ENCODE measurements around the gene REN. TPM values are rescaled to one million over a fixed set of nuclear protein-coding genes. Genes with fewer than 3 reads are reported as not detected.

Gene REN
- total and polyA plus RNA-seq, 2 of the 13 experiments (the other 11 are each of a cell fraction or from before 2014, with no cell fraction given) = not detected

GRCh38 chr1:204142032-204142974 lies 23.8 kb downstream of the REN start (continued):
- TF ChIP-seq ZHX2 (IDR thresholded peaks at IDR 0.05; ENCODE audit: low read depth) (no peak), ZHX2 (CRISPR knock-in tag; IDR thresholded peaks at IDR 0.05; ENCODE audit: borderline replicate concordance) (no peak), ASH2L (IDR thresholded peaks at IDR 0.05; ENCODE audit: insufficient read length, low read depth, low read length) (no peak), TBX2 (CRISPR knock-in tag; IDR thresholded peaks at IDR 0.05; ENCODE audit: borderline replicate concordance) (no peak), SNAPC2 (CRISPR knock-in tag; IDR thresholded peaks at IDR 0.05) (no peak), ZNF333 (CRISPR knock-in tag; IDR thresholded peaks at IDR 0.05; ENCODE audit: borderline replicate concordance) (no peak), RAD51 (IDR thresholded peaks at IDR 0.05; ENCODE audit: borderline replicate concordance) (no peak), ZNF318 (CRISPR knock-in tag; IDR thresholded peaks at IDR 0.05) (no peak), TCF7 (IDR thresholded peaks at IDR 0.05; ENCODE audit: low read depth) (no peak), CREM (IDR thresholded peaks at IDR 0.05) (peak; percentile 53; the same call in 1 of the 2 replicates), CREM (CRISPR knock-in tag; IDR thresholded peaks at IDR 0.05) (no peak), EHMT2 (IDR thresholded peaks at IDR 0.05; ENCODE audit: borderline replicate concordance, low read depth, low read length) (no peak; the same call in 1 of the 2 replicates), SMYD3 (CRISPR knock-in tag; IDR thresholded peaks at IDR 0.05) (no peak), MBD4 (IDR thresholded peaks at IDR 0.05; ENCODE audit: borderline replicate concordance, low read length) (no peak)

All from HepG2 (cell line).